HAP-1 (cell line): ENCODE results near the gene BCL11B.

Experiments used
- DNase-seq, 2 experiments: peaks; one replicate each; pipeline ENCODE4 v3.0.0-alpha.2; 2016 to 2020; ENCODE audit warnings: low spot score in 2 of 2
- H3K27me3 ChIP-seq: fragments of 250-450 bp; sonication (Bioruptor Pico); 2 replicates; pipeline ENCODE4 v1.5.1; 2020; ENCODE audit warnings: low read depth, mild to moderate bottlenecking, moderate library complexity
- H3K36me3 ChIP-seq: fragments of 250-450 bp; sonication (Bioruptor Pico); replicated peaks from 2 replicates; pipeline ENCODE4 v1.5.1; 2020; ENCODE audit warnings: mild to moderate bottlenecking
- H3K4me1 ChIP-seq: fragments of 250-450 bp; sonication (Bioruptor Pico); 2 replicates; pipeline ENCODE4 v1.5.1; 2020; ENCODE audit warnings: mild to moderate bottlenecking
- H3K4me3 ChIP-seq: fragments of 250-450 bp; sonication (Bioruptor Pico); 2 replicates; pipeline ENCODE4 v1.5.1; 2020; ENCODE audit warnings: mild to moderate bottlenecking, moderate library complexity
- H3K9me3 ChIP-seq: fragments of 250-450 bp; sonication (Bioruptor Pico); 2 replicates; pipeline ENCODE4 v1.5.1; 2020; ENCODE audit warnings: mild to moderate bottlenecking, moderate library complexity
- in situ Hi-C: fragments of 300-500 bp; cut with MboI; formaldehyde crosslinking; loops from 3 replicates; pipeline ENCODE4 v1.14.3; 2020; ENCODE audit warnings: low sequenced_read_pairs, inconsistent platforms, mixed read lengths

The BCL11B gene

DNA sequence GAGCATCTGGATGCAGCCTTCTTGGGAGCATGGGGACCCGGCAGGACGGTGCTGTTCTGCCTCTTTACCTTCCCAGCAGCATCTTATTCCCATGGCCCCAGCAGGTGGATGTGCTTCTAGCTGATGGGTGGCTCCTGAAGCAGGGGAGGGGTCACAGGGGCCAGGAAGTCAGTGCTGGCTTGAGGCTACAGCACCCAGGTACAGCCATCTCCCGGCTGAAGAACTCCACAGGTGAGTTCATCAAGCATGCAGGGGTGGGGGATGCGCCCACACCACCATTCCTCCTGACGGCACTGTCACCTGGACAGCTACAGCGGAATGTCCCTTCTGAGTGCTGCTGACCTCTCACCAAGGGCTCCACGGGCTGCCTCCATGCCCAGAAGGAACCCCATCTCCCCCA is 57.3 kb downstream of the BCL11B start:
- Histone ChIP-seq H3K36me3 (no peaks in the 10 kb centered on the region), H3K4me3 (no peak overlapping the region), H3K9me3 (no peaks in the 10 kb centered on the region), H3K4me1 (no peaks in the 10 kb centered on the region; the same call in 1 of the 2 replicates), H3K27me3 (no peaks in the 10 kb centered on the region)
- no peak for DNase-seq
- in situ Hi-C loops = no loop called here

DNA sequence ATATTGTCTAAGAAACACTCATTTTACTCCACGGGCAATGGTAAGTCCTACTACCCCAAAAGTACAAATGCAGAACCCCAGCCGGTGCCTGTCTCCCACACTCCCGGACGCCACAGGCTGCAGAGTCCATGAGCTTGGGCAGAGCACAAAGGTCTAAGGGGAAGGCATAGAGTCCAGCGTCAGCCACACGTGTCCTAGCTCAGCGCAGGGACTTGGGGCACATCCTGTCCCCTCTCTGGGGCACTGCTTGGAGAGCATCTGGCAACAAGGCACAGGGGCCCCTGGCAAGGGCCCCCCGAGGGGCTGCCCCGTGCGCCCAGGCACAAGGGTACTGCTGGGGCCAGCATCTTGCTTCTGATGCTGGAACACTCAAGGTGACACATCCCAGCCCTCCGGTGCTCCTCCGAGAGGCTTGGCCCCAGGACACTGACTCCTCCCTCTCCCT is 58.4 kb downstream of the BCL11B start:
- H3K4me1 ChIP-seq = no peaks in the 10 kb centered on the region; the same call in 1 of the 2 replicates
- no peak for DNase-seq
- H3K27me3 ChIP-seq = no peaks in the 10 kb centered on the region
- no peak overlapping the region for H3K4me3 ChIP-seq
- no peaks in the 10 kb centered on the region for H3K36me3 ChIP-seq
- in situ Hi-C loops = no loop called here
- no peaks in the 10 kb centered on the region for H3K9me3 ChIP-seq

DNA sequence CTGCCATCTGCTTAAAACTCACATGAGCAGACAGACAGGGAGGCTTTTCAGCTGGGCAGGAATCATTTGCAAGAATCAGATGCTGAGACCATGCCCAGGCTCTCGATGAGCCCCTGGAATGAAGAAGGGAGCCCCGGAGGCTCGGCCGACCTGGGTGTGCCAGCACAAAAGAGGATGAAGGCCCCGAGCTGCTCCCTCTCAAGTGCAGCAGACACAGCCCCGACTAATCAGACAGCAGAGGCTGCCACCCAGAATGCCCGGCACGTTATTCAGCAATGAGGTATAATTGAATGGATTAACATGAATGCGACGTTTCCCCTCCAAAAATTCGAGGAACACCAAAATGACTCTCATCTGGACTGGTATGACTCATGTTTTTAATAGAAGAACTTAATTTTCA is 58.9 kb downstream of the BCL11B start:
- in situ Hi-C loops = no loop called here
- DNase-seq = no peak
- Histone ChIP-seq H3K27me3 (no peaks in the 10 kb centered on the region), H3K4me3 (no peak overlapping the region), H3K9me3 (no peaks in the 10 kb centered on the region), H3K36me3 (no peaks in the 10 kb centered on the region), H3K4me1 (no peaks in the 10 kb centered on the region; the same call in 1 of the 2 replicates)

DNA sequence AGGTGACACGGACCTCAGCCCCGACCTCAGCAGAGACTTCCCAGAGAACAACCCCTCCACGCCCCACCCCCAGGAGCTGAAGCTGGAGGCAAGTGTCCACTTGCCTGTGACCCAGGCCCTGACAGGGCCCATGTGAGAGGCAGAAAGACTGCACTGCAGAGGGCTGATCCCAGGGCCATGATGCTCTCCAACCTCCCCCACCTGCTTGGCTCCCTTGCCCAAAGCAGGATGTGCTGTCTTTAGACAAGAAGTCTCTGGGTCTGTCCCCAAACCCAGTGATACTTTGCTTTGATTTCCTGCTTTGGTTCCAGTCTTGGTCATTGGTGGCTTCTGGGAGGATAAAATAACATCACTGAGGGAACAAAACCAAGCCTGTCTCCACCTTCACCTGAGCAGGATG is 59.4 kb downstream of the BCL11B start:
- no peak for DNase-seq
- Histone ChIP-seq H3K4me1 (no peaks in the 10 kb centered on the region; the same call in 1 of the 2 replicates), H3K36me3 (no peaks in the 10 kb centered on the region), H3K9me3 (no peaks in the 10 kb centered on the region), H3K4me3 (no peak overlapping the region), H3K27me3 (no peaks in the 10 kb centered on the region)
- in situ Hi-C loops = no loop called here

DNA sequence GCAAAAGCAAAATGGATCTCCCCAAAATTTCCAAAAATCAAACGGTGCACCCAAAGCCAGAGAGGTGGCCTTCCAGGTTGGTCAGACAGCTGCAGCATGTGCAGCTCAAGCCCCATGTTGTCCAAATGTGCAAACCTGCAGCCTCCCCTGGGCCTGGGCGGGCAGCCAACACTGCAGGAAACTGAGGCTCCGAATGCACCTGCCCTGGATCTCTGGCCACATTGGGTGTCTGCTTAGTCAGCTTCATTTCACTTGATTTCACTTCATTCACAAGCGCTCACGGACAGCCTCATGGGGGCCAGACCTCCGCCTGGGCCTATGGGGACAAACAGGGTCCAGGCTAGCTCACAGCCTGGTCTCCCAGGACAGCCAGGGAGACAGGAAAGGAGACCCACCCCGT is 59.8 kb downstream of the BCL11B start:
- Histone ChIP-seq H3K36me3 (no peaks in the 10 kb centered on the region), H3K4me3 (no peak overlapping the region), H3K4me1 (no peaks in the 10 kb centered on the region; the same call in 1 of the 2 replicates), H3K27me3 (no peaks in the 10 kb centered on the region), H3K9me3 (no peaks in the 10 kb centered on the region)
- DNase-seq = no peak
- in situ Hi-C loops = no loop called here

DNA sequence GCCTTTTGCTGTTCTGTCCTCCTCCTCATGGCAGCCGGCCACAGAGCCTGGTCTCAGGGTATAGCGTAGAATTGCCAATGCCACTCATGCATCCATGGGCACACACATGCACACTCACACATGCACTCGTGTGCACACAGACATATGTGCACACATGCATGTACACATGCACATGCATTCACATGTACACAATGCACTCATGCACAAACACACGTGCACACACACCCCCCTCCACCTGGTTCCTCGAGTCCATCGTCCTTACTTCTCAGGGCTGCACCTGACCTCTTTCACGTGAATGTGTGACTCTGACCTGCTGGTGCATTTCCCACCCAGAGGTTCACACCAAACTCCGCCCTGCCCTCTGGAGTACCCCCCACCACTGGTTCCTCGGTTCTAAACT is 60.6 kb downstream of the BCL11B start:
- Histone ChIP-seq H3K4me1 (no peaks in the 10 kb centered on the region; the same call in 1 of the 2 replicates), H3K27me3 (no peaks in the 10 kb centered on the region), H3K36me3 (no peaks in the 10 kb centered on the region), H3K9me3 (no peaks in the 10 kb centered on the region), H3K4me3 (no peak overlapping the region)
- DNase-seq = no peak
- in situ Hi-C loops = no loop called here

DNA sequence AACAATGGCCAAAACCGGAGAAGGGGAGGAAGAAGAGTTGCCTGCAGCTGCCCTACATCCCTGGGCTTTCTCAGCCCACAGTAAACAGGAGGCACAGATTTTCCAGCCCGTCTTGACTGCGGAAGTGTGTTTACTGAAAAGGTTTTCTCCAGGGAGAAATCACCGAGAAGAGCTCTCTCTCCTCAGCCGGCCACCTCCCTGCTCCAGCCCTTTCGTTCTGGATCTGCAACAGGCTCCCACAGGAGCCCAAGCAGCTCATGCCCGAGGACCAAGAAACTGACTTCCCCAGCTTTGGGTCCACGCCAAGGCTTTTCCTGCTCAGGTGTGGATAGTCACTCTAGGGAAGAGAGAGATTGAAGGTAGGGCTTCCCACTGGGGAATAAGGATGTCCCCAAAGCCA is 61.7 kb downstream of the BCL11B start:
- Histone ChIP-seq H3K4me1 (no peaks in the 10 kb centered on the region), H3K4me3 (no peak overlapping the region), H3K36me3 (no peaks in the 10 kb centered on the region), H3K27me3 (no peaks in the 10 kb centered on the region), H3K9me3 (no peaks in the 10 kb centered on the region)
- no peak for DNase-seq
- in situ Hi-C loops = no loop called here

DNA sequence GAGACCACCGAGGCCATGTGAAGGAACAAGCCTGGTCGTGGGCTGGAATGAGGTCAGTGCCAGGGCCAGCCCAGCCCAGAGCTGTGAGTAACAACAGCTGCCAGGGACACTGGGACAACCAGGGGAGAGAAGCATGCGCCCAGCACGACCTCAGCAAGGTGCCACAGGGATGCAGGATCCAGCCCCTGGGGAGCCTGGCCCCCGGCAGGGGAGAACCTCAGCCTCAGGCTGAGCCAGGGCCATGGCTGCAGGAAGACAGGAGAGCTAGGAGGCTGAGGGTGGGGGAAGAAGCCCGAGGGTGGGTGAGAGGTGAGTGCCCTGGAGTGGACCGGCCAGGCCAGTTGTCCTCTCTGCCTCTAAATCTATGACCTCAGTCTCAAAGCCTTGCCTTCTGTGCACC is 62.6 kb downstream of the BCL11B start:
- no peaks in the 10 kb centered on the region for H3K36me3 ChIP-seq
- H3K4me3 ChIP-seq = no peak overlapping the region
- H3K9me3 ChIP-seq = no peaks in the 10 kb centered on the region
- no peaks in the 10 kb centered on the region for H3K4me1 ChIP-seq
- DNase-seq = no peak
- no peaks in the 10 kb centered on the region for H3K27me3 ChIP-seq
- in situ Hi-C loops = no loop called here

DNA sequence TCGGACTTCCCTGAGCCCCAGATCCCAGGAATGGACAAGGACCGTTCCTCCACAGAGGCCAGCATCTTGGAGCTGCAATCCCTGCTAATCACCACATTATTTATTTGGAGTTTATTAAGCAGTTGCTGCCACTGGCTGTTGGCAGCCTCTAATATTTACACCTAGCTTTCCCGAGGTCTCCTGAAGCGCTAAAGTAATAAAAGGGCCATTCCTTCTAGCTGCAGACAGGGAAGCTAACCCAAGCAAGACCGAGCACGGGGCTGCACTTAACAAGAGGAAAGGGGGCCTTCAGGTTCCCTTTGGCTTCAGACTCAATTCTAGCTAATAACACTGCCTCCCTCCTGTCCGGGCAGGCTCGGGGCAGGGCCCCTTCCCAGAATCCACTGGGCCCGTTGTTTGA is 63.7 kb downstream of the BCL11B start:
- no peaks in the 10 kb centered on the region for H3K27me3 ChIP-seq
- in situ Hi-C loops = no loop called here
- H3K9me3 ChIP-seq = no peaks in the 10 kb centered on the region
- no peaks in the 10 kb centered on the region for H3K36me3 ChIP-seq
- H3K4me1 ChIP-seq = no peaks in the 10 kb centered on the region
- H3K4me3 ChIP-seq = no peak overlapping the region
- no peak for DNase-seq

DNA sequence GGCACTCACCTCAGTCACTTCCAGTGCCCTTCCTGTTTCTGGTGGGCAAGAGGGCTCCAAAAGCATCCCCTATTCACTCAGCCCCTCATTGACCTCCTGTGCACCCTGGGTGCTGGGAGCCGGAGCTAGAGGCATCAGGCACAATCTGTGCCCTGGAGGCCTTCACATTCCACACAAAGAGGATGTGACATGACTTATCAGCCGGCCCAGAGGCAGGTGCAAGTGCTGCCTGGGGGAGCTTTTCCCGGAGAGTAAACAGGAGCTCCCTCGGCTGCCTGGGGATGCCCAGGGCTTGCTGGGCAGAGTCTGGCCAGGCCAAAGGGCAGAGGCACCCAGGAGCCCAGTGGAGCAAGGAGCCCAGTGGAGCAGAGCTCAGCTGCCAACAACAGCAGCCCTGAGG is 64.5 kb downstream of the BCL11B start:
- in situ Hi-C loops = no loop called here
- no peak overlapping the region for H3K4me3 ChIP-seq
- H3K36me3 ChIP-seq = no peaks in the 10 kb centered on the region
- H3K27me3 ChIP-seq = no peaks in the 10 kb centered on the region
- no peak for DNase-seq
- no peaks in the 10 kb centered on the region for H3K4me1 ChIP-seq
- H3K9me3 ChIP-seq = no peaks in the 10 kb centered on the region

DNA sequence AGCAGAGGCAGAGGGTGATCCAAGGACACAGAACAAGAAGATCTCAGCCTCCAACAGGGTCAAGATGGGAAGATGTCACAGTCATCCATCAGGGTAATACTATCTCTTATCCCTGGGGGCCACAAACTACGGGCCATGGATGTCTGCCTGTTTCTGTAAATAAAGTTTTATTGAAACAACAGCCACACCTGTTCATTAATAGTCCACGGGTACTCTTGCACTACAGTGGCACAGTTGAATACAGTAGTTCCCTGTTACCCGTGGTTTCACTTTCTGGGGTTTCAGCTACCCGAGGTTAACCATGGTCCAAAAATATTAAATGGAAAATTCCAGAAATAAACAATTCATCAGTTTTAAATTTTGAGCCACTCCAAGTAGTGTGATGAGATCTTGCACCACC is 65.9 kb downstream of the BCL11B start:
- no peaks in the 10 kb centered on the region for H3K27me3 ChIP-seq
- no peaks in the 10 kb centered on the region for H3K36me3 ChIP-seq
- in situ Hi-C loops = no loop called here
- no peaks in the 10 kb centered on the region for H3K4me1 ChIP-seq
- DNase-seq = no peak
- H3K4me3 ChIP-seq = no peak overlapping the region
- H3K9me3 ChIP-seq = no peaks in the 10 kb centered on the region

DNA sequence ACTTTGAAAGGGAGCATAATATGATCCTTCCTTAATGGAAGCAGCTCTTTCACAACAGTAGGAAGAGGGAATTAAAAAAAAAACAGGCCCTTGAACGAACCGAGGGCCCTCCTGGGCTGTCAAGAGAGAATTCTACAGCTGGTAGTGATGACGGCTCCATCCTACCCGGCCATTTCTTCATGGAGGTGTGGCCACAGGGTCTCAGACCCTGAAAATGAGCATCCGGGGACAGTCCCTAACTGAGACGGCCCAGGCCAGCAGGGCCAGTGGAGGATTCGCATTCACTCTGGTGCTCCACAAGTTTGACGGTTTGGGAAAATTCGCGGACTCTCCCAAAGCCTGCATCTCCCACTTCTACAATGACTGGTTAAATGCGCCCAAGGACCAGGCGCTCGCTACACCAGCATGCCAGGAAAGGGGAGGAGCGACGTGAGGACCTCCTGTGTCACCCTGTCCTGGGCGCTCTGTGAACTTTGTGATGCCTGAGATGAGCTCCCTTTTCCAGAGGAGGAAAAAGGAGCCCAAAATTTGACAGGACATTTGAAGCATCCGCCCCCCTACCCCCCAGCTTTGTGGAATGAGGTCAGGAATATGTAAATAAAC is 66.8 kb downstream of the BCL11B start:
- Histone ChIP-seq H3K36me3 (no peaks in the 10 kb centered on the region), H3K4me1 (no peaks in the 10 kb centered on the region), H3K27me3 (no peaks in the 10 kb centered on the region), H3K9me3 (no peaks in the 10 kb centered on the region), H3K4me3 (no peak overlapping the region)
- in situ Hi-C loops = no loop called here
- DNase-seq = no peak

DNA sequence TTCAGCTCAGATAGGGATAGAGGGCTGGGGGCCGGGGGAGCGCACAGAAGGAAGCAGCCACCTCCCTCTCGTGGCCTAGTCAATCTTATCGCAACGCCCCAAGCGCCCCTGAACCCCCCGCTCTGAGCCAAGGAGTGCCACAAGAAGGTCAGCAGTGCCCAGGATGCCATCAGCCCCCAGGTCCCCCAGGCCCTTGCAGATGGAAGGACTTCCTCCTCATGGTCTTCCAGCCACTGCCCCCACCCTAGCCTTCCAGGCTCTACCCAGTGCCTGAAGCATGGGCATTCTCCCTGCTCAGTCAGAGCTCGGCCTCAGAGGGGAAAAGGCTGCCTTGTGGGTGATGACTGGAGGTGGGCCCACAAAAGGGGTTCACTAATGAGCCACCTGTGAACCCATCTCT is 68.2 kb downstream of the BCL11B start:
- DNase-seq = no peak
- Histone ChIP-seq H3K9me3 (no peaks in the 10 kb centered on the region), H3K4me1 (no peaks in the 10 kb centered on the region), H3K27me3 (no peaks in the 10 kb centered on the region), H3K36me3 (no peaks in the 10 kb centered on the region), H3K4me3 (no peak overlapping the region)
- in situ Hi-C loops = no loop called here

DNA sequence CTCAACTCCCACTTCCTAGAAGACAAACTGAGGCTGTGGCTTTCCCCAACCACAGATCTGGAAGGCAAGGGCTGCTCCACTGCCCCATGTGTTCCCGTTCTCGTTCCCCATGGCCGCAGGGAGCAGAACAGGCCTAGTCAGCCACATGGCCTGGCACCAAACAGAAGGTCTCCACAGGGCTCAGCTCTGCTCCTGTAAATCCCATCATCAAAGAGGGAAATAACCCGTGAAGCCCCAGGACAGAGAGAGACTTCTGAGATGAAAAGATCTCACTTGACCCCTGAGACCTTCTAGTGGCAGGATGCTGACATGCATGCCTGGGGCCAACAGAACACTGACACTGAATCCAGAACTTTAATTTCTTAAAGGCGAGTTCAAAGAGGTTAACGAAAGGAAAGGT is 68.9 kb downstream of the BCL11B start:
- no peaks in the 10 kb centered on the region for H3K9me3 ChIP-seq
- H3K36me3 ChIP-seq = no peaks in the 10 kb centered on the region
- H3K27me3 ChIP-seq = no peaks in the 10 kb centered on the region
- no peaks in the 10 kb centered on the region for H3K4me1 ChIP-seq
- no peak for DNase-seq
- in situ Hi-C loops = no loop called here
- no peak overlapping the region for H3K4me3 ChIP-seq

DNA sequence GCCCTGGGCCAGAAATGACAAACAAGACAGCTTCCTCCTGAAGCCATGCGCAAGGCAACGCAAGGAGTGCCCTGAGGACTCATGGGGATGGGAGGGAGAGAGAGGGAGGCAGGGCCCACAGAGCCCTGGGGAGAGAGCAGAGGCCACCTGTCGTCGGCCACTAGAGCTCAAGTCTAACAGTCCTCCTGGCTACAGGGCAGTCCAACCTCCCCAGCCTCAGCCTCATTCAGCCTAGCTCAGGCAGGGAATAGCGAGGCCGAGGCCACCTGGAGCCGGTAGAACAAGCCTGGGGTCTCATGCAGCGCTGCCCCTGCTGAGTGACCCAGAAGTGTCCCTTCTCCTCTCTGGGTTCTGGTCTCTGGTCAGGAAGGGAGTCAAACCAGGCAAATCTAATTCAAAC is 69.5 kb downstream of the BCL11B start:
- no peak for DNase-seq

More for the DNA sequence above, 69.5 kb downstream of the BCL11B start:
- no peaks in the 10 kb centered on the region for H3K4me1 ChIP-seq
- H3K36me3 ChIP-seq = no peaks in the 10 kb centered on the region
- no peak overlapping the region for H3K4me3 ChIP-seq
- no peaks in the 10 kb centered on the region for H3K9me3 ChIP-seq
- in situ Hi-C loops = no loop called here
- H3K27me3 ChIP-seq = no peaks in the 10 kb centered on the region
